Measurements from ENCODE around the gene RNF4.
"Not testable (repeated sequence)": the region's sequence is repeated elsewhere in the genome, so short reads cannot be mapped to it uniquely, and the experiment has no call there.

The RNF4 gene, protein sequence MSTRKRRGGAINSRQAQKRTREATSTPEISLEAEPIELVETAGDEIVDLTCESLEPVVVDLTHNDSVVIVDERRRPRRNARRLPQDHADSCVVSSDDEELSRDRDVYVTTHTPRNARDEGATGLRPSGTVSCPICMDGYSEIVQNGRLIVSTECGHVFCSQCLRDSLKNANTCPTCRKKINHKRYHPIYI
- 94.5 to 130 reads per million in 2 donors for total RNA-seq

DNA sequence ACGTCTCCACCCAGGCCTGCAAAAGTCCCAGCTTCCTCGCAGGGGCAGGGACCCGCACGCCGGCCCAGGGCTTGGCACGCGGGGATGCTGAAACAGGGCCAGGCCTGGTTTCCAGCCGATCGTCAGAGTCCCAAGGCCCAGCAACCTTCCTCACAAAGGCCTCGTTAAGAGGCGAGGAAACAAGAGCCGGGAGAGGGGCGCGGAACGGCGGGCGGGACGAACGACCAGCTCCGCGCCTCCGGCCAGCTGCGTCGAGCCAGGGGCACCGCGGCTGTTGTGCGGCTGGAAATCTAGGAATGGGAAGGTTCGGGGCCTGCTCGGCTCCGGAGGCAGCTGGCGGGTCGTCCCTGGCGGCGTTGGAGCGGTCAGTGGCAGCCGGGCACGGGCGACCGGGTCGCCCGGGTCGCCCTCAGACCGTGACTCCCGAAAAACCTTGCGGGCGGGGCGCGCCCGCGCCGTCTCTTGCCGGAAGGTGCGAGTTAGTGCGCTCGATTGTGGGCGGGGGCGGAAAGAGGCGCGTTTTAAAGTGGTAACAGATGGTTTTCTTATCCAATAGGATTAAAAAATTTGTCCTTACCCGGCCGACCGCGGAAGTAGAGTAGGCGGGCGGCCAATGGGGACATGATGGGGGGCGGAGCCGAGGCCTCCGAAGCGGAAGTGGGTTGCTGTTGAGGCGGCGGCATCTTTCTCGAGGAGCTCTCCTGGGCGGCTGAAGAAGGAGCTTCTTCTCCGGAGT lies at the start of gene RNF4:
Gene RNF4, plus strand, starts transcription at position 651 of the 736 bp plus-strand sequence. CDS start 21,388 bp downstream, outside the sequence.
- DNase-seq, result peak; percentile 86 to 99 (median 94)

DNA sequence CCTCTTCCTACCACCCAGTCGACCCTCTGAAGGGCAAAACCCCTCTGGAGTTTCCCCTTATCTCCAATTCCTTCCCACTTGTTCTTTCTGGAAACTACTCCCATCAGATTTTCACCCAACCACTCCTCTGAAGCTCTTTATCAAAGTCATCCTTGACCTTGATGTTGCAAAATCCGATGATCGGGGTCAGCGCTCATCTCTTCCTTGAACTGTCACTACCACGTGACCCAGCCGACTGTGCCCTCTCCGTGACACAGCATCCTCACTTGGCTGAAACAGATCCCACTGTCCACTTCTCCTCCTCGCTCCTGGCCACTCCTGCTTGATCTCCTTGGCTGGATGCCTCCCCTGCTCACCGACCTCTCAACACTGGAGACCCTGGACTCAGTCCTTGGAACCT lies 49.1 kb upstream of the RNF4 start:
- no peak for DNase-seq

DNA sequence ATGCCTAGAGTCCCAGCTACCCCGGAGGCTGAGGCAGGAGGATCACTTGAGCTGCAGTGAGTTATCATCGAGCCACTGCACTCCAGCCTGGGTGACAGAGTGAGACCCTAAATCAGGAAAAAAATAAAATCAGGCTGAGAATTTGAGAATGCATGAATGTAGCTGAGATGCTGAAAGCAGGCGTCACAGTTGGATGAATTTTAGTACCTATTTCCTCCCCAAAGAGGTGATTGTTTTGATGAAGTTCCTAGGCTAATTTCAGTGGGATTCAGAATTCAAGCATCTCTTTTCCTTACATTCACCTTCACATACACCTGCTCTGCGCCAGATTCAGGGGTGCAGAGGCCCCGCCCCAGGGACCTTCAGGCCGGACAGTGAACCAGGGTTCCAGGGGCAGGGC lies 47.0 kb upstream of the RNF4 start:
- DNase-seq, result no peak

DNA sequence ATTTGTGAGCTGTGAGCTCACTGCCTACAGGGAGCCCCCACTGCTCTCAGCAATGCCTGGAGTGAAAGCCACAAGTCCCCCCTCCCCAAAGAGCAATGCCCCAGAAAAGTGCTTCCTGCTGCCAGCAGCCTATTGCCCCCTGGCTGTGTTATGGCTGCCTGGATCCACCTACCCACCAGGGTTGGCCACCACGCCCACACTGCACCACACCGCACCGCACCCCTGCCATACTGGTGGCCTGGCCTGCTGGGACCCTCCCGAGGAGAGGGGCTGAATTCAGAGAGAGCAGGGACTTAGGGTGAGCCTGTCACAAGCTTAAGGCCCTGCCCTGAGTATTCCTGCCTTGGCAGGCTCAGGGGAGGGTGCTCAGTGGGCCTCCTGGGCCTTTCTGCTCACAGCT lies 45.8 kb upstream of the RNF4 start:
- DNase-seq, result no peak

DNA sequence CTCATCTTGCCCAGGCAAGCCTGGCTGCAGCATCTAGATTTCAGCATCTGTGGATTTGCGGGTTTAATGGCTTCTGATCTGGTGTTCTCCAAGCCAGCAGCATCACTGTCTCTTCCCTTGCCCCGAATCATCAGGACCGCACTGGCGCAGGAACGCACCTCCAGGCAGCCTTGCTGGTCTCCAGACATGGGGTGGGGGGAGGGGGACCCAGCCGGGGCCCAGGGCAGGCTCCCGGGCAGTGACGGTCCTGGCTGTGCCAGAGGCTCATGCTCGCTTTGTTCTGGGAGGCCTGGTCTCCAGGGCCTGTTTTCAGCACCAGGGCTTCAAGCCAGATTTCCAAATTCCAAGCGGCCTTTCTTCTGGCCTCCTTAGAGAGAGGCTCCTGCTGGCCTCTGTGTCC lies 45.2 kb upstream of the RNF4 start:
- DNase-seq, result no peak

DNA sequence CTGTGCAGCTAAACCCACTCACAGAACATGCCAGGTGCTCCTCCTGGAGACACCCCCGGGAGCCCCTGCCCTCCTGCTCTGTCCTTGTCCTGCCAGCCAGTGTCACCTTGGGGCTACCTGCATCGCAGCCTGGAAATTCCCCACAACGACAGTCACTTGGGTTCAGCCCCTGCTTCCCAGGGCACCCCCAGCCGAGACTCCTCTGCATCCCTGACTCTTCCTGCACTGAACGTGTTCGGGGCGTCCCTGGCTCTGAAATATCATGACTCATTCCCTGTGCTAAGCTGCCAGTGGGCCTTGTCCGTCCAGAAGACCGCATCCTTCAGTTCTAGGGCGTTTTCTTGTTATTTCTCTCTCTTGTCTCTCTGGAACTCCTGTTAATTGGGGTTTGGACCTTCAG lies 44.3 kb upstream of the RNF4 start:
- no peak for DNase-seq

DNA sequence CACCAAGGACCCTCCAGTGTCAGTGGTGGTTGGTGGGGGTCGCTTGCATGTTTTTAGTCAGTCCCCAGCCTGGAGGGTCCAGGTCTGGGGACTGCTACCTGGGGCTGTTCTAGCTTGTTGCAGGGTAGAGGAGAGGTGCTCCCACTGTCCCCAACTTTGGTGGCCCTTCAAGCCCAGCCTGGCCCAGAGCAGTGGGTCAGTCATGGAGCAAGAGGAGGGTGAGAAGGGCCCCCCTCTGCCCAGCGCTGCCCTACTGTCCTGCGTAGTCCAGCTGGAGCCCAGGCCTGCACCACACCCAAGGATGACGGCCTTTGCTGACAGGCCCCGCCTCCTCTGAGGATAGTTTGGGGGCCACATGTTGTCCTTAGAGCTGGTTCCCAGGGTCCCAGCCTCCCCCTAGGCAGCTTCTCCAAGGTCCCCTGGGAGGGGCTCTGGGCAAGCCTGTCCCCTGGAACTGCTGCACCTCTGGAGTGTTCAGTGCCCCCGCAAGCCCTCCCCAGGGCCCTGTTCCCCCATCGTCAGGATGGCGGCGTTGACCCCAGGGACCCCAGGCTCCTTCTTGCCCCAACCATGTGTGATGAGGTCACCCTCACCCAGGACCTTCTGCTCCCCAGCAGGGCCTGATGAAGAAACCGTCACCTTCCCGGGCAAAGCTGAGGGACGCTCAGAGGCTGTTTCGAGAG lies 43.4 kb upstream of the RNF4 start:
- no peak for DNase-seq

DNA sequence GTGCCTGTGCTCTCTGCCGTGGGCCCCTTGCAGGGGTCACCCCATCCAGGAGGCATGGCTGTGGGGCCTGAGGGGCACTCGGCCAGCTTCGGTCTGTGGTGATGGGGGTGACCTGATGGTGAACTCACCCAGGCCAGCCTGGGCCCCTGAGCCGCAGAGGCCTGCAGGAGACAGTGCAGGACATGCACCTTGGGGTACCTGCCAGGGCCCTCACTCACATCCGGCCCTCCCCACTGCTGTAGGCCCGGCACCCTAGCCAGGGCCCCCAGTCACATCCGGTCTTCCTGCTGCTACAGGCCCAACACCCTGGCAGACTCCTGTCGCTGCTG lies 42.9 kb upstream of the RNF4 start:
- no peak for DNase-seq

DNA sequence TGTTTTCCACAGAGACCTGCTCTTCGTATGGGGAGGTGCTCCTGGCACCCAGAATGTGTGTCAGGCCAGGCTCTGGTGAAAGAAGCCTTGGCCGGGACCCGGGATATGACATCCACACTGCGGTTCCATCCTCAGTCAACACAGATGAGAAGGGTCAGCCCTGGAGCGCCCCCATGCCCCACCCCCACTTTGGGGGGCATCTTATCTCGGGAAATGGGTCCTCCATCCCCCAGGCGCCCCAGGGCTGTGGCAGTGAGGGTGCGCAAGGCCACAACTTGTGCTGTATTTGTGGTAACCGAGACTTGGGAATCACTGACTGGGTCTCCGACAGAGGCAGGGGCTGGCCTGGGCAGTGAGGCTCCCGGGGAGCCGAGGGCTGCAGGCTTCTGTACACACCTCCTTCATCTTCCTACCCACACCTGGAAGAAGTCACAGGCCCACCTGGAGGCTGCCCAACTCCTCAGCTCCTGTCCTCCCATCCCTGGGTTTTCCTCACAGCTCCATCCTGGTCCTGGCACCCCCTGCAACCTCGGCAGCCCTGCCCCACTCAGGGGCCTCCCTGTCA lies 42.1 kb upstream of the RNF4 start:
- no peak for DNase-seq

DNA sequence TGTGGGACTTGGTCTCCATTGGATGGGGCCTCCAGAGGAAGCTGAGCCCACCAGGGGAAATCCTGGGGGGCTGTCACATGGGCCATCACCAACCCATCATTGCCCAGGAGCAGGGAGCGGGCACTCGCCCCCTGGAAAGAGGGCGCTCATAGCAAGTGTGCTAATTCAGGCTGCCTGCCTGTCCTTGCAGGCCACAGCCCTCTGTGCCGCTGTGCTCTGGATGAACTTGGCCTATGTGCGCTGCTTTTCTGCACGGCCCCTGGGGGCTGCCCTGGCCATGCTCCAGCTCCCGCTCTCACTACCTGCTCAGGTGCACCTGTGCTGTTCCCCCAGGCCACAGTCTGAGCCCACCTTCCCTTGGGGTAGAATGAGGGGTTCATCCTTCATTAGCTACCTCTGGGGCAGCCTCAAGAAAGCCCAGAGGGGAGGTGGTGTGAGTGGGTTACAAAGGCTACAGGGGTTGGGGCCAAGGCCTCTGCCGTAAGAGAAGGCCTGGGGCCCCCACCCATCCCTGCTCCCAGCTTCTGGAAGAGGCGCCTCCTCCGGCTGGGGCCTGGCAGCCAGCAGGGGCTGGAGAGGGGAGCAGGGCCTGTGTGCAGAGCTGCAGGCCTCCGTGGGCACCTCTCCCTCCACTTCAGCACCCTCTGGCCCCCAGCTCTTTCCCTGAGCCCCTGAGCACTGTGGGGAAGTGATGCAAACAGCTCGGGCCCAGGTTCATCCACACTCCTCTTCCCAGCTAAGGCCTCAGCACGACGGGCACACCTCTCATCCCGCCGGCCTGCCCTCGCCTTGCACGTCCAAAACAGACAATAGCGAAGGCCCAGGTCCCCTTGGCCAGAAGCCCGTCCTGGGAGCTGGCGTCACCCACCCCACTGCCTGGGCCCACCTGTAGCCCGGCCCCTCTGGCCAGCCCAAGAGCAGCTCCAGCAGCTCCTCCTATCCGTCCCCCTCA lies 41.2 kb upstream of the RNF4 start:
- no peak for DNase-seq

DNA sequence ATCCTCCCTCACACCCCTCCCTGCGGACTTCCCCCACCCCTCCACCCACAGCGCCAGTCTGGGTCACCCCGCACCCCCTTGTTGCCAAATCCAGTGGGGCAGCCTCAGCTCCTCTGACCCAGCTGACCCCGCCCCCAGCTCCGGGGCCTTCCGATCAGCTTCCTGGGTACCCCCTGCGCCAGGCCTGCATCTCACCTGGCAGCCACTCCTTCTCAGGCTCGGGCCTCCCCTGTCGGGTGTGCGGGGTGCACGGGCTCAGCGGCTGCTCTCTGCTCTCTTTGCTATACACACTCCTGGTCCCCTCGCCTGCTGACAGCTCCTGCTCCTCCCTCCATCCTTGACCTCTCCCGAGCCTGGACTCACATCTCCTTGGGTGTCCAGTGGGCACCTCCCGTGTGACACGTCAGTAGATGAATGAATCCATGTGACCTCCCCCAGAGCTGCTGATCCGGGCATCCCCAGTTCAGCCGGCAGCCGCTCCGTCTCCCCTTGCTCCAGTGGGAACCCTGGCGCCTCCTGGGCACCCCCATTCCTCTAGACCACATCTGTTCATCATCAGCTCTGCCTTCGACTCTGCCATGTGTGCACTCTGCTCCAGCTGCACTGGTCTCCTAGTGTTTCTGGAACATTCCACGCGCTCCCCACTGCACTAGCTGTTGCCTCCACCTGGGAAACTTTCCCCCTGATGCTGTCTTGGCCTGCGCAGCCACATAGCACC lies 40.3 kb upstream of the RNF4 start:
- no peak for DNase-seq

DNA sequence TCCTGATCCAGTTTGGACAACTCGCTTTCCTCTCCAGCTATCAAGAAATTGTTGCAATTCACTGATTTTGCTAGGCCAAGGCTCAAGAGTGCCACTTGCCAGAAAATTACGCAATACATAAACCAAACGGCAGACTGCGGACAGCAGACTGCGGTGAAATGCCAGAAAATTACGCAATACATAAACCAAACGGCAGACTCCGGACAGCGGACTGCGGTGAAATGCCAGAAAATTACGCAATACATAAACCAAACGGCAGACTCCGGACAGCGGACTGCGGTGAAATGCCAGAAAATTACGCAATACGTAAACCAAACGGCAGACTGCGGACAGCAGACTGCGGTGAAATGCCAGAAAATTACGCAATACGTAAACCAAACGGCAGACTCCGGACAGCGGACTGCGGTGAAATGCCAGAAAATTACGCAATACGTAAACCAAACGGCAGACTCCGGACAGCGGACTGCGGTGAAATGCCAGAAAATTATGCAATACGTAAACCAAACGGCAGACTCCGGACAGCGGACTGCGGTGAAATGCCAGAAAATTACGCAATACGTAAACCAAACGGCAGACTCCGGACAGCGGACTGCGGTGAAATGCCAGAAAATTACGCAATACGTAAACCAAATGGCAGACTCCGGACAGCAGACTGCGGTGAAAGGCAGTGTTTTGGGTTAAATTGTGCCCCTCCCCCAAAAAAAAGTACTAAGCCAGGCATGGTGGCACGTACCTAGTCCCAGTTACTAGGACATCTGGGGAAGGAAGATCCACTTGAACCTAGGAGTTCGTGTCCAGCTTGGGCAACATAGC lies 38.8 kb upstream of the RNF4 start:
- DNase-seq, result not testable (repeated sequence)

DNA sequence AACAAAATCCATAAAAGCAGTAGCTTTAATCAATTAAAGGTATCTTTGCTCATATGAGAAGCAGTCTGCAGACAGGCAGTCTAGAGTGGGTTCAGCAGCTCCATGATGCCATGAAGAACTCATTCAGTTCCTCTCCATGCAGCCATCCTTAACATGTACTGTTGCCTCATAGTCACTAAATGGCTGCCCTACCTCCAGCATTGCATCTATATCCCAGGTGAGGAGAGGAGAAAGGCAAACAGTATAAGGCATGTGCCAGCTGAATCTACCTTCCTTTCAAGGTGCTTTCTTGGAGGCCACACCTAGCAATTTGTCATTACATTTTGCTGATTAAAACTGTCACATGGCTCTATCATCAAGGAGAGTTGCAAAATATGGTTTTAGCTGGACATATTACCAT lies 36.9 kb upstream of the RNF4 start:
- DNase-seq, result no peak

DNA sequence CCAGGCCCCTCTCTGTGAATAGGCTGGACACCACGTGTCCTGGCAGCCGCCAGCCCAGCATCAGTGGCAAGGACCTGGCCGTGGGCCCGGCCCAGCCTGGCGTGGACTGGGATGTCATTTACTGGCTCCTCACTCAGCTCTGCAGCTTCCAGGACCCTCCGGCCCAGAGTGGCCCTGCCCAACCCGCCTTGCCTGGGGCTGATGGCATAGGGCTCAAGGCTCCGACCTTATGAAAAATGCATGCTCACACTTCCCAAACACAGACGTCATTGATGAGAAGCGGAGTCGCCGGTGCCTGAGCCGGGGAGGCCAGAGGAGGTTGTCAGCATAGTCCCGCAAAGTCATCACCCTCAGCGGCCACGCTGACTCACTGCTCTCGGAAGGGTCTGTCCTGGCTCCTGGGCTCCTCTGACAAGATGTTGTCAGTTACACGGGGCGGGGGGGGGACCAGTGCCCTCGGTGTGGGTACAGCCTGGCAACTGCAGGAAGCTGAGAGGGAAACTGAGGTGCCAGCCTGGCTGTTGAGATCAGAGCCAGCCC lies 35.8 kb upstream of the RNF4 start:
- DNase-seq, result no peak

DNA sequence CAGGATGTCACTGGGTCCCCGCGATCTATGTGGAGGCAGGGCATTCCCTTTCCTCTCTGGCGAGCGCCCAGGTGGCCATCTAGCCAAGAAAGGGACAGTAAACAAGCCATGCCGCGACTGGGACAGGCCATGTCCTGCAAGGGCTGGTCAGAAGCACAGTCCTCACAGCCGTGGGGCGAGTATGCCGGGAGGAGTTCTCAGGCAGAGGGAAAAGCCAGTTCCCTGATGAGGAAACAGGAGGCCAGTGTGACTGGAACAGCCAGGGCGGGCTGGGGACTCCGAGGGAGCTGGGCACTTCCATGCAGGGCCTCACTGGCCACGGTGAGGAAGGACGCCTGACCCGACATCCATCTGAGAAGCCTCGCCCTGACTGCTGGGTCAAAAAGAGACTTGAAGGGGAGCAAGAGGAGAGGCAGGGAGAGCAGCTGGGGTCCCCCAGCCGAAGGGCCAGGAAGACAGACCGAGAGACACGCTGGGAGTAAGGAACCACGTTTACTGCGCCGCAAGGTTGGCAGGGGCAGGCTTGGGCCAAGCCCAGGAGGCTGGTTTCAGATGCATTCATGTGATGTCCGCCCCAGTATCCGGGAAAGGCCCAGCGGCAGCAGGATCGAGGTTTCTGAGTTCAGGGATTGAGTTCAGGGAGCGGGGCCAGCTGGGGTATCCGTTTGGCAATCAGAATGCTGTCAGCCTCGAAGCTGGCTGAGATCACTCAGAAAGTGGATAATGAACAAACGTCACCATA lies 35.1 kb upstream of the RNF4 start:
- DNase-seq, result no peak

DNA sequence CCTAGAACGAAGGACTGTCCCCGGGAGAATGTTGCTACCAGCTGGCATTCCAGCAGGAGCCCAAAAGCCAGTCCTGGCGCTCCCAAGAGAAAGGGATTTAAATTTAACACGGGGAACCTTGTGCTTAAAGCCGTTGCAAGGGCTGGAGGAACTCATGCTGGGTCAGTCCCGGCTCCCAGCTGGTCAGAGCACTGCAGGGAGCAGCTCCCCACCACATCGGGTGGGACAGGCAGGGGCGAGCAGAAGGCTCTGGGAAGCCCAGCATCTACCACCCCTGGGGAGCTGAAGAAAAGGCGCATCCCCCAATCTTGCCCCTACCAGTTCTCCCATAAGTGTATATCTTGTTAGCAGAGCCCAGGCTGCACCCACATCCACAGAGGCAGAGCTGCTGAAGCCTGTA lies 34.5 kb upstream of the RNF4 start:
- no peak for DNase-seq

DNA sequence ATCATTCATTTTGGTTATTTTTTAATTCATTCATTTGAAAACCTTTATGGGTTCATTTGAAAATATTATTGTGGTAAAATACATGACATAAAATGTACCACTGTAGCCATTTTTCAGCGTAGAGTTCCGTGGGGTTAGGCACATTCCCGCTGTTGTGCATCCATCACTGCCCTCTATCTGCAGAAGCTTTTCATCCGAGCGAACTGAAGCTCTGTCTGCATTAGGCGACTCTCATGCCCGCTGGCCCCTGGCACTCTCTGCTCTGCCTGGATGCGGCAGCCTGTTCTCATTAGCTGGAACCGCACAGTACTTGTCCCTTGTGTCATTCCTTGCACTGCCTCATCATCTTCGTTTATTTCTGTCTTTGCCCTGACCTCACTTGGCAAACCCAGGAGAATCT lies 32.6 kb upstream of the RNF4 start:
- DNase-seq, result no peak

DNA sequence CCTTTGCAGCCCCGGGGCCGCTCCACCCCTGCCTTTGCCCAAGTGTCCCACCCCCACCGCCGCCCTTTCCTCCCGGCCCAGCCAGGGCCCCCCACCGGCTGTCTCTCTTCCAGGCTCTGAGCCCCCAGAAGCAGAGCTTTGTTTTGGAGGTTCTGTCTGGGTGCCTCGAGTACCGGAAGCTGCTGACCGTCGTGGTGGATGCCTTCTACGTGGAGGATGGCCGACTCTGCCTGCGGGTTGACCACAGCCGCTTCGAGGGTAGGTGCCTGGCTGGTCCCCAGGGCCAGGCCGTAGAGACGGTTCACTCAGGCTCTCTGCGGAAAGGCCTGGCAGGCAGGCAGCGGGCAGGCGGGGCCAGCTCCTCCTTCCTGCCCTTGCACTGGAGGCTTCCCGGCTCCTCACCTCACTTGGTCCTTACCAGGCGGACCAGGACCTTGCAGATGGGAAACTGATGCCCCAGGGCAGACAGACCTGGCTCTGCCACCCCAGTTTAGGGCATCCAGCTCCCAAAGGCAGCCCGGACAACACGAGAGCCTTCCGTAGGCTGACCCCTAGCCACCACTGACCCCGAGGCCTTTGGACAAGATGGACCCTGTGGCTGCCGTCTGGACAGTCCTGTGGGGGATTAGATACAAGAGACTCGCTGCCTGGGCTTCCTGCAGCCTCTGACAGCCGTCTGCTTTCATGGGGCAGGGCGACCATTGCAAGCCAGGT lies 32.0 kb upstream of the RNF4 start:
- DNase-seq, result peak in 1 of 5 experiments; percentile 3

DNA sequence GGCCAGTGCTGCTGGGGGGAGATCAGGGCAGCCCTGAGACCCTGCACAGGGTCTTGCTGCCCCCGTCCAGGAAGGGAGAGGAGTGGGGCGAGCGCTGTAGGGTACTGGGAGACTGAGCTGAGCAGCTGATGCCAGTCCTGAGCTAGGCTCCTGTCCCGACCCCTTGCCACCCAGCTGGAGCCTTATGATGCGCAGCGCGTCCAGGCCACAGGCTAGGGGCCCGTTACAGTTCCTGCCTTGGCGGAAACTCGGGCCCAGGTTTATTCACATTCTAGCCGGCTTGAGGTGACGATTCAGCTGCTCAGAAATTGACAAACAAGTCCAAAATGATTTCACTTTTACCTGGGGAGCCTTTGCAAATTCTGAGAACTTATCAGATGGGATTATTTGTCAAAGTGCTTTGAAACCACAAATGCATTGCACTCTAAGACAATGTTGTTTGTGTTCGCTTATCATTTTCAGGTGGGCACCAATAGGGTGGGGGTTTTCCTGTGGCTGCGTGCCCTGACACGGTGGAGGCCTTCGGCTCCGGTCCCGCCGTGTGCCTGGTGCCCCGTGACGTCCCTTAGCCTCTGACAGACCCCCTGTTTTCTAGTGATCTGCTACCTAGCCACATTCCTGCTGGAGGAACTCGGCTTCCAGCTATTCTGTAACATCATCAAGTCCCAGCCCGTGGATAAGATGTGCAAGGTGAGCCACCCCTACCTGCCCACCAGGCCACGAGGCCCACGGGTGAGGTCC lies 31.3 kb upstream of the RNF4 start:
- DNase-seq, result no peak
